RWPE1 (cell line): ENCODE data around the gene HOXA3.
A peak's percentile ranks its signal among the peaks of the same experiment; 100 is the strongest.

Experiments used
- CTCF ChIA-PET: fragments of 350-600 bp; sonication (Branson Sonifier 250); formaldehyde crosslinking; extraction: SDS; loops from one replicate; lab custom pipeline; 2021; lab: Yijun Ruan, JAX
- POLR2A ChIA-PET: fragments of 400-600 bp; formaldehyde crosslinking; extraction: SDS; loops from one replicate; lab custom pipeline; 2020; ENCODE audit warnings: antibody characterized with exemption; ENCODE audit not compliant: low non-redundant PET; lab: Yijun Ruan, JAX
- DNase-seq: peaks from one replicate; pipeline ENCODE4 v3.0.0; 2012; ENCODE audit warnings: low spot score
- H3K27ac ChIP-seq: fragments of 450-650 bp; 2 replicates; pipeline ENCODE4 v1.5.1; 2017
- CTCF ChIP-seq: fragments of 450-650 bp; conservative IDR thresholded peaks from 2 replicates; pipeline ENCODE4 v1.5.1; 2017; ENCODE audit warnings: low read depth, mild to moderate bottlenecking

HOXA3 gene

GRCh38 chr7:27171325-27171636 lies 18.9 kb upstream of the HOXA3 start:
- no peak for DNase-seq
- ChIA-PET CTCF (interaction anchor here (0.6 to 4.1 kb wide), 5 partner anchors 8 to 873 kb away, joined by 3 to 30 read pairs (median 4); no protein-coding TSS in a partner anchor), POLR2A (no interaction called here)
- no peak for TF ChIP-seq CTCF
- H3K27ac ChIP-seq: peak overlapping the region; percentile 95

- DNase-seq: no peak
- ChIA-PET POLR2A (no interaction called here), CTCF (interaction anchor here (0.7 to 4.1 kb wide), 3 partner anchors 9 to 604 kb away, joined by 3 to 30 read pairs (median 3); no protein-coding TSS in a partner anchor)
- peak overlapping the region; percentile 96 for H3K27ac ChIP-seq
- no peak for TF ChIP-seq CTCF
These were observed 18.3 kb upstream of the HOXA3 start for GRCh38 chr7:27170426-27171324.

- CTCF ChIA-PET: interaction anchor here (0.7 to 4.1 kb wide), 3 partner anchors 10 to 605 kb away, joined by 3 to 30 read pairs (median 3); no protein-coding TSS in a partner anchor
- peak overlapping the region; percentile 96 for H3K27ac ChIP-seq
- POLR2A ChIA-PET: no interaction called here
- no peak for DNase-seq
- no peak for TF ChIP-seq CTCF
These were observed 17.5 kb upstream of the HOXA3 start for GRCh38 chr7:27169658-27170425.

GRCh38 chr7:27168265-27168947 lies 16.0 kb upstream of the HOXA3 start:
- no peak for DNase-seq
- POLR2A ChIA-PET: interaction anchor here (0.6 kb wide), 1 partner anchor 37 kb away, joined by 3 read pairs; no protein-coding TSS in a partner anchor
- TF ChIP-seq CTCF: peak; percentile 52; the same call in 1 of the 2 replicates
- CTCF ChIA-PET: interaction anchor here (0.5 to 4.1 kb wide), 4 partner anchors 11 to 883 kb away, joined by 3 to 30 read pairs (median 4); partner anchors contain the start of gene HOXA3
- peak overlapping the region; percentile 96 for H3K27ac ChIP-seq

GRCh38 chr7:27167916-27168264 lies 15.5 kb upstream of the HOXA3 start:
- no peak for TF ChIP-seq CTCF
- peak overlapping the region; percentile 96 for H3K27ac ChIP-seq
- no peak for DNase-seq
- POLR2A ChIA-PET: no interaction called here
- CTCF ChIA-PET: interaction anchor here (0.6 to 4.1 kb wide), 4 partner anchors 12 to 308 kb away, joined by 3 to 30 read pairs (median 3); partner anchors contain the start of gene HOXA3
